Activated CD8-positive, alpha-beta memory T cell treated with anti-CD3 and anti-CD28 coated beads, Interleukin-2, amount 50 U/mL, for 48 hours (primary cell): ENCODE measurements around the gene PRKCB.

Source experiments
- DNase-seq: peaks from one replicate; pipeline ENCODE4 v3.0.0-alpha.2; 2020

Gene PRKCB

DNA sequence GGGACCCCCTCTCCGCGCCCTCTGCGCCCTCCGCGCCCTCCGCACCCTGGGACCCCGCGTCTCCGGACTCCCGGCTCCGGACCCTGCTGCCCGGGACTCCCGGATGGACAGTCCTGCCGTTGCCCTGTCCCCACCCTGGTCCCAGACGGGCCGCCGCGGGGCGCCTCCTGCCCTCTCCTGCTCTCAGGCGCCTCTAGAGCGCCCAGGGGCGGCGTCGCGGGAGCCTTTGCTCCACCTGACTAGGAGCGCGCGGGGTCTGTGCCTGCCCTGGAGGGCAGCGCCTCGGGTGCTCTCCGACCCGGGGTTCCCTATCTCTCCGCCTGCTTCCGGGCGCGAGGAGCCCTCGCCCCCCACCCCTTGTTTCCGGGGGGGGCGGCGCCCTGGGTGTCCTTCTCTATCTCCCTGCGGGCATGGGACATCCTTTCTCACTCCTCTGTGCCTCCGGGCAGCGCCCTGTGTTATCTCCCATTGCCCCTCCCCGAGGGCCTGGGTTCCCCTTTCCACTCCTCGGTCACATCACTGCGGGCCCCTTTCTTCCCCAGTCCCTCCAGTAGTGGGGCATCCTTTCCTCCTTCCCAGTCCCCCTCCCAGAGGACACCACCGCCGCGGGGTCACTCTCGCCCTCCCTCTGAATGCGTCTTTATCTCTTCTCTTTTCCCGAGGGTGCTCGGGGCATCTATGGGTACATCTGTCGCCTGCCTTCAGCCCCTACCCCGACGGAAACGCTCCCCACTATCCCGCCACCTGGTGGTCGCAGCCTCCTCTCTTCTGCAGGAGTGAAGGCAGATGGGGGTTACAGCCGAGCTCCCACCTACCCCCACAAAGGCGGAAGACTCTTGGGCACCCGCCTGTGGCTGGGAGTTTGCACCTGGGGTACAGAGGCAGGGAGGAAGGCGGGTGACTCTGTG lies 875 bp downstream of the PRKCB start:
- DNase-seq, result peak; percentile 80

DNA sequence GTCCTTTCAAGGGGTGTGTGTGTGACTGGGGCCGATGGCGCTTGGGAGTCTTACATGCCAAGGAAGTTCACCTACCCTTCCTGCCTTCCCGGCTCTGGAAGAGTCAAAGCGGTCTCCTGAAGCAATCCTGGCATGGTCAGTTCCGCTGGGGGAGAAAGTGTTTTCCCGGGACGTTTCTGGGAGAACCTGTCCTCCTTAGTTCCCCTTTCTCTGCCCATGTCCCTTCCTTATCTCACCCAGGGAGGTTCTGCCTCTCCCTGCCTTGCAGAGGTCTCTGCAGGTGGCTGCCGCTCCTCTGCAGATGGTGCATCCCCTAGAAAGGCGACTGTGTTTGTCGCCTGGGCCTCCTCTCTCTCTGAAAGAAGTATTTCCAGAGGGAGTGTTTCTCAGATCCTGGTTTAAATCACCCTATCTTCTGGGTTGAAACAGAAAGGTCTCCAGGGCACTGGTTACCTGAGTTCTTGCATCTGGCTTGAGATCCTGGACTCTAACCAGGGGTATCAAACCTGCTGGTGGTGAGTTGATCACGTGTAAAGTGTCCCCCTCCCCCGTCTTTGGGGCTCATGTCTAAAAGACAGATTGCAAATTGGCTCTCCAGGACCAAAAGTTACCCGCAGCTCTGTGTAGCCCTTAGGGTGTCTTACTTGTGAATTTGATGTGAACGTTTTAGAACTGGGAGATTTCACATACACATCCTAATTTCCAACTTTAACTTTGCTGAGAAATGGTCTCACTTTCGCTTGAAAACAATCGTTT lies 1.9 kb downstream of the PRKCB start:
- DNase-seq, result no peak

DNA sequence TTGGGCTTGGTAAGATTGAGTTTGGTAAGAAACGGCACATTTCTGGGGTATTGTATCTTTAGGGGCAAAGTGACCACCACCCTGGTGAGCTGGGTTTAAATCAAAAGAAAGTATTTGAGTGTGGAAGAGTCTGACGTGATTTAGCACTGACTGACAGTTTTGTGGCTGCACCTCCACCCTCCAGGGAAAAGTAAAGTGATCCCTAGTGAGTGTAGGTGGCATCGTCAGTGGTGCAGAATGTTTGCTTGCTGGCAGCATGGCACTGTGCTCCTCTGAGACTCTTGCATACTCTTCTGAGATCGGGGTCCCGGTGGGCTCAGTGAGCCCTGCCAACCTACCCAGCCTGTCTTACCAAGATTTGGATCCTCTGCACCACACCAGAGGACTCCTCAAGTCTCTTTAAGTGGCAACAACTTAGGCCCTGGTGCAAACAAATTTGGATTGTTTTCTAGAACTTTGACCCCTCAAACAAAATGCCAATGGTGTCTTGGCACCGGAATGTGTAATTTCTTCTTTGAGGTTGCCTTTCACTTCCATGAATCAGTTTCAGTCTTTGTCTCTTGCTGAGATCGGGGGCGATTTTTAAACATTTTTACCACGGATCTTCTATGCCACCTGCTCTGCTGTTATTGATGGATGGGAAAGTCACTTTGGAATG lies 2.8 kb downstream of the PRKCB start:
- no peak for DNase-seq

DNA sequence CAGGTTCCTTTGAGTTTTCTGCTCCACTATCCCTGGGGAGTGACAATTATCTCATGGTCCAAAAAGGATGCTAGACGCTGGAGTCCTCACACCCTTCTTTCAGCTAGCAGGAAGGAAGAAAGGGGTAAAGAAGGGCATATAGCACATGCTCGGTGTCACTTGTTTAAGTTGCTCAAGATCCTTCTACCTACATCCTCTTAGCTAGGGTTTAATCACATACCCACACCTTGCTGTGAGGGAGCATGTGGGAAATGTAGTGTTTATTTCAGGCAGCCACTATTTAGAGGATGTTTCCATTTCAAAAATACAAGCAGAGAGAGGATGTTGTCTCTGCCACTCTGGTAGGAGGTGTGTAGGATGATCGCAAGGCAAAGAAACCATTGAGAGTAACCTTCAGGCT lies 4.5 kb downstream of the PRKCB start:
- DNase-seq, result no peak

DNA sequence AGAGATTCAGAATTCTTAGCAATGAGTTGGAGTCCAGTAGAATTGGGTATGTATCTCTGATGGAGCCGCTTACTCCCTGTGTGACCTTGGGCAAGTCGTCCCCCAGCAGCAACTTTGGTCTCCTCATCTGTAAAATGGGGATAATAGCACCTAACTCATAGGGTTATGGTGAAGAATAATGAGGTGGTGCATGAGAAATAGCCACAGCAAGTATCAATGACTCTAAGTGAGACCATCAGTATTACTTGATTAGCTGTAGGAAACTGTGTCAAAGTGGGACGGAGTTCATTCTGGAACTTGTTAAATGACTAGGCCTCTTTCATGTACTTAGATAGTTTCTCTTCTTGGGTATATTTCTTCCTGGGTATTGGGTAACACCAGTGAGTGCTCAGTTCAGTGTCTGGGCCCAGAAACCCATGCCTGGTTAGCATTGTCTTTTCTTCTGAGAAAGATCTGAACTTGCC lies 6.4 kb downstream of the PRKCB start:
- DNase-seq, result no peak

DNA sequence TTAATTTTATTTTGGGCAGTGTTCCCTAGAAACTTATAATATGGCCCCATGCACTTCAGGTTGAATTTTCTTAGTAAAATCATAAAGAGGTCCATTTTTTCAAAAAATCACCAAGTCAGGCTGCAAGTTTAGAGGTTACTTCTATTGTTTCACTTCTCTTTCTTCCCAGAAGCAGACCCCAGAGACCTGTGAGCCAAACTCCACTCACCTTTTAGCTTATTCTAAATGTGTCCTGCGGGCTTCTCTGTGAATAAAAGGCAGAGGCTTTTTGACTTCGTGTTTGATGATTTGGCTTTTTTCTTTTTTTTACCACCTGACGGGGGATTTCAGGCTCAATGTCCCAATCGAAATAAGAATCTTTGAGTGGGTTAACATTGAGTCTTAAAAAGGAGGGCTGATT lies 7.4 kb downstream of the PRKCB start:
- DNase-seq, result no peak

DNA sequence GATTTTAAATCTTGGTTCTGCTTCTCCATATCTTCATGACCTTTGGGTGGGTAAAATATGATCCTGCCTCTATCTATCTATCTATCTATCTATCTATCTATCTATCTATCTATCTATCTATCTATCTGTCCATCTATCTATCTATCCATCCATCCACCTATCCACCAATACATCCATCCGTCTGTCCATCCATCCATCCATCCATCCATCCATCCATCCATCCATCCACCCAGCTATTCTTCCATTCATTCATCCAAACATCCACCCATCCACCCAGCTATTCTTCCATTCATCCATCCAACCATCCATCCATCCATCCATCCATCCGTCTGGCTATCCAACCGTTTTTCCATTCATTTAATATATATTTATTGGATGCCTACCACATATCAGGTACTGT lies 11.5 kb downstream of the PRKCB start:
- no peak for DNase-seq

DNA sequence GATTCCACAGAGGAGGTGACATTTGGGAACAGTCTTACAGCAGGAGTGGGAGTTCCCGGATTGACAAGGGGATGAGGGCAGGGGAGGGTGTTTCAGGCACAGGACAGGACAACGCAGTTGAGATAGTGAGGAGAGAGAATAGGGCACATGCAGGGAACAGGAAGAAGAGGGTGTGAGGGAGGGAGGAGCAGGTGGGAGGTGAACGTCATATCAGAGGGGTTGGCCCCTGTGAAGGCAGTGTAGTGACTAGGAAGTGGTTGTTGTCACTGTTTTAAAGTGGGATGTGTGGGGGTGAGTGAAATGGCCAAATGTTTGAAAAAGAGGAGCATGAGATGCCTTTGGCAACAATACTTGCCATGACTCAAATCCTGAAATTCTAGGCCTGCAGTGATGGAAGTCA lies 12.2 kb downstream of the PRKCB start:
- DNase-seq, result no peak

DNA sequence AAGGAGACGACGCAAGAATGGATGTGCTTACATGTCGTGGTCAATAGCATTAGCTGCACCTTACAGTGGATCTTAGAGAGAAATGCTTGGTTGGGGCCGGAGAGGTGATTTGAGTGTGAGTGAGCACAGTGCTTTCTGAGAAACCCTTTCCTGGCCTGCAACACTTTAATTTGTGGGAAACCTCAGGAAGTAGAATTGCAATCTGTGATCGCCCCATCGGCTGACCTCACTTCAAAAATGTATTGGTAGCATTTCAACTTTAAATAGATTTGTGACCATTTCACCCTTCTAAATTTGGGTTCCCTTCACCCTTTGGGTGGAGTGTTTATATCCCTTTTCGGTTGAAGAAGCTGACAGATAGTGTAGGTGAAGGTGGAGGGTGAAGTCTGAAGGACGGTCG lies 13.2 kb downstream of the PRKCB start:
- DNase-seq, result no peak

DNA sequence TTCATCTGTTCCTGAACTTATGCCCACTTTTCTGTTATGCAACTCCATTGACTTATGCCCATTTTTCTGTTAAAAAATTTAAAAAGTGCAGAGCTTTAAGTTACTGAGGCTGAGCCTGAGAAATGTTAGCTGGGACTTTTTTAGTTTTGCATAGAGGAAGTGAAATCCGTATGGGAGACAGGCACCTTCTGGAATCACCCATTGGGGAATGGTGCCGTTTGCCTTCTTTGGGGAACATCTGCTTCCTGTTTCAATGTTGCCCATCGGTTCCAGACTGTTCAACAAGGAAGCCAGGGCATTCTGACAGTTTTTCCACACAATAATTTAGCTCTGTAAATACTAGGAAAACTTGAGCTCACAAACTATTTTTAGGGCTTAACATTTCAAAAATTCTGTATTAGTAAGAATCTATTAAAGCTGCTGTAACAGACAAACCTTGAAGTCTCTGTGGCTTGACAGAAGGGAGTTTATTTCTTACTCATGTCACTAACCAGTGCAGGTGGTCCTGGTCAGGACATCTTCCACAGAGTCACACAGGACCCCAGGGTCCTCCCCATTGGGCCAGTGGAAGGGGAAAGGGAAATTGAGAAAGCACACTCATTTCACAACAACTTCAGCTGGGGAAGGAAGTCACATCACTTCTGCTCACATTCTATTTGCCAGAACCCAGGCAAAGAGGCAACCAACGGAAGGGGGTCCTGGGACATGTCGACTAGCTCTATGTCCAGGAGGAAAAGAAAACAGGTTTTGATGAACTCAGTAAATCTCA lies 17.2 kb downstream of the PRKCB start:
- DNase-seq, result no peak

DNA sequence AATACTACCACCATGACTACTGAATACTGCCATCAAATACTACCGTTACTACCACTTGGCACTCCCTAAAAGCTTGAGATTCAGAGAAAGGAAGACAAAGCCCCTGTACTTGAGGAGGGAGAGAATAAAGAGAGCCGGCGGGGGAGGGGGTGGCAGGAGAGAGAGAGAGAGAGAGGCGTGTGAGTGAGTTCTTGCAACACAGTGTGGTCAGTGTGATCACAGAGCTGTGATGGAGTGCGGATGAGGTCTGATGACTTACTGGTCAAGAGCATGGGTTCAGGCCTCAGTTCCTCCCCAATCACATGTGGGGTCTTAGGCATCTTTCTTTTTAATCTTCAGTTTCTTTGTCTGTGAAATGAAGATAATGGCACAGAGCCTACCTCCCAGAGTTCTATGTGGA lies 19.2 kb downstream of the PRKCB start:
- no peak for DNase-seq

DNA sequence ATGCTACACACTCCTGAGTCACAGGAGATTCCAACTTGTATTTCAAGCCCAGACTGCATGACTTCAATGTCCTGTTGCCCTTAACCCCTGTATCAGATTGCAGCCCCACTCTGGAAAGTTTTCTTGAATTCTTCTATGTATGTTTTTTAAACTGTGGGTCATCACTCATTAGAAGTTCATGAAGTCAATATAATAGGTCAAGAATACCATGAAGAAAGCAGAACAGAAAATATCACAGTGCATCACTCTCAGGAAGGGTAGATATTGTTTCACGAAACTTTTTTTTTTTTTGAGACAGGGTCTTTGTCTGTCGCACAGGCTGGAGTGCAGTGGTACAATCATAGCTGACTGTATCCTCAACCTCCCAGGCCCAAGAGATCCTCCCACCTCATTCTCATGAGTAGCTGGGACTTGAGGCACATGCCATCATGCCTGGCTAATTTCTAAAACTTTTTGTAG lies 20.5 kb downstream of the PRKCB start:
- no peak for DNase-seq

DNA sequence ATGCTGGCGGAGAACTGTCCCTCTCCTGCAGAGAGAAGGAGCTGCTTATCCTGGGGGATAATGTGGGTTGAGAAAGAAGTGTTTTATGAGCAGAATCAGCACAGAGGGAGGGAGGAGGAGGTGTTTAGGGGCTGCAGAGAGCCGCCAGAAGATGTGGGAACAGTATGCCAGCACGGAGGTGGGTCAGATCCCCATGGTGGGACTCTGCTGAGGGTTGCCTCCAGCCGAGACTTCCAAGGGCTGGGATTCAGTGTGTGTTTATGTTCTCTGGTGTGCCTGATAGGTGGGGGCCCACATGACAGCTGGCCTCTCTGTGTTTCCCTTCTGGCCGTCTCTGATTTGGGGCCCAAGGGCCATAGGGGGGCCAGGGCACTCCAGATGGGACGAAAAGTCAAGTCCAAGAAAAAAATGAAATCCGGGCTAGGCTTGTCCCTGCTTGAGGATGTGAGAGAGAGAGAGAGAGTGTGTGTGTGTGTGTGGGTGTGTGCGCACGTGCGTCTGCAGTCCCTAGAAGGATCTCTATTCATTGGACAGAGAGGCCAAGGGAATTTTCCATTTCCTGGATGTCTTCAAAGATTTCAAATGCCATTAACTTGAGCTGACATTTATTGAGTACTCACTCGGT lies 21.6 kb downstream of the PRKCB start:
- DNase-seq, result no peak

DNA sequence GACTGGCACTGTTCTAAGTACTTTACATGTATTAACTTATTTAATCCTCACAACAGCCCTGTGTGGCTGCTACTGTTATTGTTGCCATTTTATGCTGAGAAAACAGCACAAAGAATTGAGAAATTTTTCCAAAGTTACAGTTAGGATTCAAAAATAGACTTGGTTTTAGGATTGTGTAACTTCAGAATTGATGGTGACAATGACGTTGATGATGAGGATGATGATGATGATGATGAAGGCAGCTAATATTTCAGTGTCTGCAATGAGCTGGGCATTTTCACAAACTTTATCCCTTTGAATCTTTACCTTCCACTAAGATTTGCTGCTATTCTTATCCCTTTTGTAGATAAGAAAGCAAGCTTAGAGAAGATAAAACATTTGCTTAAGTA lies 22.1 kb downstream of the PRKCB start:
- no peak for DNase-seq

DNA sequence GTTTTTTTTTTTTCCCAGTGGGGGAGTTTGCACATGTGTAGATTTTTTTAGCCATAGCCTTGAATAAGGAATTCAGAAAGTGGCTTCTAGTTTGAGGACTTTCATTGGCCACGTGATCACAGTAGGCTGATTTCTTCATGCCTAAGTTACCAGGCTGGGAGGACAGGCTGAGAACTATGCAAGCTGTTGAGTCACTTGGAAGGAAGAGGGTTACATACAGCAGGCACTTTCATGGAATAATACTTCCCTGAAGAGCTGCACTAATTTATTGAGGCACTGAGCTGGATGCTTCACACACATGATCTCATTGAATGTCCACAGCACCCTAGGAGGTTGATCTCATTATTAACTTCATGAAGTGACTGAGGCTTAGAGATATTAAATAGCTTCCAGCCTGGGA lies 22.8 kb downstream of the PRKCB start:
- DNase-seq, result no peak

DNA sequence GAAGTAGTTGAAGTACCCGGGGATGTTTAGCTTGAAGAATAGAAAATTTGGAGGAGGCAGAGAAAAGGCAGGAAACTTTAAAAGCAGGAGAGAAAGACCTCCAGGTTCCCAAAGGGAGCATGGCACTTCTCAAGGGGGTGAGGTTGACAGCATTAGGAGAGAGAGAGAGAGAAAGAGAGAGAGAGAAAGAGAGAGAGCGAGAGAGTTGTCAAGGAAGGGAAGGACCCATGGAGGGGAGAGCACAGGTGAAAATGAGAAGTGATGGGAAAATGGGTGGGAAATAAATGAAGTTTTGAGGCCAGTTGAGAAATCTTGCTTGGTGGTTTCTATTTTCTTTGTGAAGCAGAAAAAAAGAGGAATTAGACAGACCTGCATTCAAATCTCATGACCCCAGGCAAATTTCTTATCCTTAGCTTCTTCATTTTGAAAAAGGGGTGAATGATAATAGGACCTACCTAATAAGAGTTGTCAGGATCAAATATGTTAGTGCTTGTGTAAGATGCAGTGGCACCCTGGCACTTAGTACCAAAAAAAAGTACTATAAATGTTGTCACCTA lies 24.0 kb downstream of the PRKCB start:
- no peak for DNase-seq

DNA sequence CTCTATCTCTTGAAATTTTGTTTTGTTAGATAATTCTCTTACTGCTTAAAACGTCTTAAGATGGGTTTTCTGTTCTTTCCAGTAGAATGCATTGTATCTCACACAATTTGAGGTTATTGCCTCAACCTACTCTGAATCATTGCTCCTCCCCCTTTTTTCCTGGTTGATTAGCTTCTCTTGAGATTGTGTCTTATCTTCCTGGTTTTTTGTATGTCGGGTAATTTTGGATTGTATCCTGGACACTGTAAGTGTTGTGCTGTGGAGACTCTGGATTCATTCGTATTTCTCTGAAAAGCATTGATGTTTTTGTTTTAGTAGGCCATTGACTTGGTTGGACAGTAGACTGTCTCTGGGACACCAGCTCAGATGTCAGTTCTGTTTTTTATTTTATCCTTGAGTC lies 26.1 kb downstream of the PRKCB start:
- DNase-seq, result no peak

DNA sequence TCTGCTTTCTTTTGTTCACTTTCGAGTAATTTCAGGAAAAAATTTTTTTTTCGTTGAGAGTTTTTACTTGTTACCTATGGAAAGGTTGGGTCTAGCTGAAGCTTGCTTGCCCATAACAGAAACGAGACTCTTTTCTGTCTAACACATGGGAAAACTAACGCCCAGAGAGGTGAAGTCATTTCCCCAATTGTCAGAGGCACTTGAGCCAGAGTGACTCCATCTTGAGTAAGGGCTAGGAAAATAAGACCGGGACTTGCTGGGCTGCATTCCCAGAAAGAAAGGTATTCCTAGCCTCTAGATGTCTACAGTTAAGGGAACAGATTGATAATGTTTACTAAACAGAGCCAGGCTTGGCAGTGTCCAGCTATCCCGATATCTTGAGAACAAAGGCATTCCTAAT lies 26.8 kb downstream of the PRKCB start:
- no peak for DNase-seq

DNA sequence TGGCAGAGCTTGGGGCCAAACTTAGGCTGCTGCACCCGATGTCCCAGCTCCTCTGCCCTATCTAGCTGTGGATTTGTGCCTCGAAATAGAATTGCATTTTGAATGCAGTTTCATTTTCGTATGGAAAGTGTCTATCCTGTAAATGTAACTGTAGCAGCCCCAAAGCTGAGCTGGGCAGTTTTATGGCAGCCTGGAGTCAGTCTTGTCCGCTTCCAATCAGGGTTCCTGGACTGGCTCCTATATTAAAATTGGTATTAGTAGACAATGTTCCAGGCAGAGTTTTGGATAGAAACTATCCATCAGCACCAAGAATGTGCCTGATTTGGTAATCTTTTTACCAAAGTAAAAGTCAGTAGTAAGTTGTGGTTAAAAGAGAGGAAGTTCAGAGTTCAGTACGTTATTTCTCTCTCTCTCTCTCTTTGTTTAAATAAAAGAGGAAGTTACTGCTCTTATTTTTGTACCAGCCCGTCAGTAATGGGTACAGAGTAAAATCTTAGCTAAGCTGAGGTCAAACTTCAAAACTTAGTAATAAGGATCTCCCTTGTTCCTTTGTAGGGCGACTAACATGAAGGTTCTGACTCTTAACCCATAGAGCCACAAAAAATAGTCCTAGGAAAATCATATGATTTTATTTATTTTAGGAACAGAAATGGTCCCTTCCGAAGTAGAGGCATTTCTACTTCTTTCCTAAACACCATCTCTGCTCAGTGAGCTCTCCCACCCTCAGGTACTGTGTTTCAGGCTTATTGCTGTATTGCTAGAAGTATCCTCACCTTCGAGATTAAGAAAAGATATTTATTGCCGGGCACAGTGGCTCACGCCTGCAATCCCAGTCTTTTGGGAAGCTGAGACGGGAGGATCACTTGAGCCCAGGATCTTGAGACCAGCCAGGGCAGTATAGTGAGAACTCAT lies 28.0 kb downstream of the PRKCB start:
- no peak for DNase-seq

DNA sequence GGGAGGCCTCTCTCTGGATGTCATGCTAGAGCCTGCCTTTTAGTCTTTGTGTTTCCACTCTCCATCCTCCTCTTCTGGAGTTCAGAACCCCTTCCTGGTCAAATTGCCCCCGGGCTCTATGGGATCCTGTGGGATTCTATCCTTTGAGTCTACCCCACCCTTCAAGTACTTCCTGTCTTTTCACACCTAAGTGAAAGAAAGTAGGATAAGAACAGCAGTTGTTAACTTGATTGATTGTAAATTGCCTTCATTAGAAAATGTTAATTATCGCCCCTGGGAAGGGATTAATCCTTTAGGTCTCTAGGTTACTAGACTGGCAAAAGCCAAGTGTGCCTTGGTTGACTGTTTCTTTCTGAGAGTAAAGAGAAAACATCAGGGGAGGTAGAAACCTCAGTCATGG lies 30.1 kb downstream of the PRKCB start:
- no peak for DNase-seq

DNA sequence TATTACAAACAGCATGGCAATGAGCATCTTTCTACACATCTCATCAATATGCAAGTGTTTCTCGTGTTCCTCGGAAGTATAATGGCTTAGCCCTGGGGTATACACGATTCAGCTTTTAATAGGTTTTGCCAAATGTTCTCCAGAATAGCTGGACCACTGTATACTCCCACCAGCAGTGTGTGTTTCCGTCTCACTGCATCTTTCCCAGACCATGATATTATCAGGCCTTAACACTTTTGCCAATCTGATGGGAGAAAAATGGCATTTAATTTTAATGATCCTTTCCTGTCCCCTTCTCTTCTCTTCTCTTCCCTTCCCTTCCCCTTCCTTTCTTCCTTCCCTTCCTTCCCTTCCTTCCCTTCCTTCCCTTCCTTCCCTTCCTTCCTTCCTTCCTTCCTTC lies 30.8 kb downstream of the PRKCB start:
- no peak for DNase-seq
